ENCODE results near the gene AADACL4. TPM values are rescaled to one million over a fixed set of nuclear protein-coding genes. Genes with fewer than 3 reads are reported as not detected.

AADACL4 gene
- total and polyA plus RNA-seq, 2 donors (not counting 1 experiment from before 2014, with no cell fraction given) = not detected

- Histone ChIP-seq H3K4me3 (ENCODE audit: control extremely low read depth in 1 of 5, extremely low read depth in 1 of 5, insufficient read depth in 1 of 5, low read depth in 2 of 5, low read length in 4 of 5) (no peak overlapping the region), H2AFZ (ENCODE audit: insufficient read depth, low read depth, low read length, poor library complexity, severe bottlenecking) (no peak overlapping the region), H3K9ac (ENCODE audit: low read length) (no peak overlapping the region), H3K79me2 (ENCODE audit: control insufficient read depth, insufficient read depth, low read length) (no peaks in the 10 kb centered on the region), H3K27me3 (replicated peaks in 1 of 4; ENCODE audit: control extremely low read depth in 1 of 4, control insufficient read depth in 3 of 4, insufficient read depth in 4 of 4, low read length in 3 of 4) (peaks cover 0 to 11% (median 3%) of the 10 kb centered on the region in 4 experiments), H3K9me3 (ENCODE audit: control extremely low read depth in 1 of 3, control insufficient read depth in 2 of 3, insufficient read depth in 1 of 3, low read length in 2 of 3) (no peaks in the 10 kb centered on the region), H3K4me1 (ENCODE audit: control insufficient read depth in 2 of 2, insufficient read depth in 2 of 2, low read length in 2 of 2) (peaks cover 8 to 15% of the 10 kb centered on the region in 2 donors), H3K36me3 (replicated peaks in 1 of 2; ENCODE audit: control extremely low read depth in 1 of 2, control insufficient read depth in 1 of 2, extremely low read depth in 1 of 2, insufficient read depth in 2 of 2, low read length in 1 of 2) (no peaks in the 10 kb centered on the region), H3K27ac (ENCODE audit: low read length in 2 of 2) (no peak overlapping the region), H3K4me2 (replicated peaks; ENCODE audit: low read depth, low read length, poor library complexity, severe bottlenecking) (no peak overlapping the region), H4K20me1 (ENCODE audit: control insufficient read depth, insufficient read depth, low read length, poor library complexity, severe bottlenecking) (no peaks in the 10 kb centered on the region)
- Mint-ChIP-seq H3K27ac (no peak overlapping the region), H3K4me1 (peaks cover 11% of the 10 kb centered on the region), H3K9me3 (ENCODE audit: insufficient read depth) (no peaks in the 10 kb centered on the region), H3K4me3 (no peak overlapping the region), H3K27me3 (peaks cover 14% of the 10 kb centered on the region)
- ChIA-PET CTCF (interaction anchor here (0.8 kb wide), 1 partner anchor 60 kb away, joined by 3 read pairs; no protein-coding TSS in a partner anchor), POLR2A (no interaction called here)
- DNase-seq (no peak), ATAC-seq (ENCODE audit: low read depth) (no peak)
- intact Hi-C loops (cut with micrococcal nuclease) = no loop called here
- 97% methylated on average over 6 of the region's 6 CpGs for WGBS (ENCODE audit: insufficient coverage)
- TF ChIP-seq, protein P1, sequence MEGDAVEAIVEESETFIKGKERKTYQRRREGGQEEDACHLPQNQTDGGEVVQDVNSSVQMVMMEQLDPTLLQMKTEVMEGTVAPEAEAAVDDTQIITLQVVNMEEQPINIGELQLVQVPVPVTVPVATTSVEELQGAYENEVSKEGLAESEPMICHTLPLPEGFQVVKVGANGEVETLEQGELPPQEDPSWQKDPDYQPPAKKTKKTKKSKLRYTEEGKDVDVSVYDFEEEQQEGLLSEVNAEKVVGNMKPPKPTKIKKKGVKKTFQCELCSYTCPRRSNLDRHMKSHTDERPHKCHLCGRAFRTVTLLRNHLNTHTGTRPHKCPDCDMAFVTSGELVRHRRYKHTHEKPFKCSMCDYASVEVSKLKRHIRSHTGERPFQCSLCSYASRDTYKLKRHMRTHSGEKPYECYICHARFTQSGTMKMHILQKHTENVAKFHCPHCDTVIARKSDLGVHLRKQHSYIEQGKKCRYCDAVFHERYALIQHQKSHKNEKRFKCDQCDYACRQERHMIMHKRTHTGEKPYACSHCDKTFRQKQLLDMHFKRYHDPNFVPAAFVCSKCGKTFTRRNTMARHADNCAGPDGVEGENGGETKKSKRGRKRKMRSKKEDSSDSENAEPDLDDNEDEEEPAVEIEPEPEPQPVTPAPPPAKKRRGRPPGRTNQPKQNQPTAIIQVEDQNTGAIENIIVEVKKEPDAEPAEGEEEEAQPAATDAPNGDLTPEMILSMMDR (IDR thresholded peaks at IDR 0.05) = no peak
- TF ChIP-seq EZH2 (IDR thresholded peaks at IDR 0.05; ENCODE audit: borderline replicate concordance, insufficient read depth, low read depth, low read length, poor library complexity, severe bottlenecking) = no peak
These were observed 44.9 kb upstream of the AADACL4 start for GRCh38 chr1:12598974-12599373.

DNA sequence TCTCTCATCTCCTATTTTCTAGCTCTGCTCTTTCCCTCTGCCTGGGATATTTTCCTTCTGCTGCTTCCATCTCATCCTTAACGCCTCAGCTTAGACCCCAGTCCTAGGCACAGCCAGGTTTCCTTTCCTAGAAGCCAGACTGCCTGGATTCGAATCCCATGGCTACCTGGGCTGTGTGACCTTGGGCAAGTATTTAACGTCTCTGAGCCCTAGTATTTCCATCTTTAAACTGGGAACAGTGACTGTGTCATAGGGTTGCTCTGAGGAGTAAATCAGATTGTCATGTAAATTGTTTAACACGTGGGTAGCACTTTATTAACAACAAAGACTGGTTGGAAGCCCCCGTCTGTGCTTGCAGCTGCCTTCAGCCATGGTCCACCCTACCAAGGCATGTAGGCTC lies 44.2 kb upstream of the AADACL4 start:
- ChIA-PET POLR2A (no interaction called here), CTCF (no interaction called here)
- H3K4me3 Mint-ChIP-seq = no peak overlapping the region
- Histone ChIP-seq H3K79me2 (ENCODE audit: control insufficient read depth, insufficient read depth, low read length) (no peaks in the 10 kb centered on the region), H2AFZ (ENCODE audit: insufficient read depth, low read depth, low read length, poor library complexity, severe bottlenecking) (no peak overlapping the region), H4K20me1 (ENCODE audit: control insufficient read depth, insufficient read depth, low read length, poor library complexity, severe bottlenecking) (no peaks in the 10 kb centered on the region), H3K9ac (ENCODE audit: low read length) (no peak overlapping the region), H3K4me3 (ENCODE audit: control extremely low read depth in 1 of 5, extremely low read depth in 1 of 5, insufficient read depth in 1 of 5, low read depth in 2 of 5, low read length in 4 of 5) (no peak overlapping the region), H3K4me1 (ENCODE audit: control insufficient read depth in 2 of 2, insufficient read depth in 2 of 2, low read length in 2 of 2) (peaks cover 4 to 10% of the 10 kb centered on the region in 2 donors), H3K36me3 (replicated peaks in 1 of 2; ENCODE audit: control extremely low read depth in 1 of 2, control insufficient read depth in 1 of 2, extremely low read depth in 1 of 2, insufficient read depth in 2 of 2, low read length in 1 of 2) (no peaks in the 10 kb centered on the region), H3K27me3 (replicated peaks in 1 of 4; ENCODE audit: control extremely low read depth in 1 of 4, control insufficient read depth in 3 of 4, insufficient read depth in 4 of 4, low read length in 3 of 4) (peaks cover 0 to 5% (median 3%) of the 10 kb centered on the region in 4 experiments), H3K4me2 (replicated peaks; ENCODE audit: low read depth, low read length, poor library complexity, severe bottlenecking) (no peak overlapping the region), H3K27ac (ENCODE audit: low read length in 2 of 2) (no peak overlapping the region), H3K9me3 (ENCODE audit: control extremely low read depth in 1 of 3, control insufficient read depth in 2 of 3, insufficient read depth in 1 of 3, low read length in 2 of 3) (no peaks in the 10 kb centered on the region)
- H3K4me1 Mint-ChIP-seq = peaks cover 5% of the 10 kb centered on the region
- ATAC-seq (ENCODE audit: low read depth) = no peak
- no peaks in the 10 kb centered on the region for H3K9me3 Mint-ChIP-seq (ENCODE audit: insufficient read depth)
- no peak overlapping the region for H3K27ac Mint-ChIP-seq
- TF ChIP-seq, protein P1 (IDR thresholded peaks at IDR 0.05) = no peak
- no peak for TF ChIP-seq EZH2 (IDR thresholded peaks at IDR 0.05; ENCODE audit: borderline replicate concordance, insufficient read depth, low read depth, low read length, poor library complexity, severe bottlenecking)
- 90% methylated on average over 5 of the region's 5 CpGs for WGBS (ENCODE audit: insufficient coverage)
- peaks cover 7% of the 10 kb centered on the region for H3K27me3 Mint-ChIP-seq
- no peak for DNase-seq
- intact Hi-C loops (cut with micrococcal nuclease) = no loop called here

All from B cell (primary cell).